BE2C (cell line): Measurements from ENCODE around the gene ABCC5.

Experiments
- DNase-seq: peaks from one replicate; pipeline ENCODE4 v3.0.0-alpha.2; 2020
- H3K27me3 ChIP-seq: fragments of 250-450 bp; sonication (Bioruptor Pico); 2 replicates; pipeline ENCODE4 v1.5.1; 2020; ENCODE audit warnings: mild to moderate bottlenecking
- H3K36me3 ChIP-seq: fragments of 250-450 bp; sonication (Bioruptor Pico); 2 replicates; pipeline ENCODE4 v1.5.1; 2020; ENCODE audit warnings: mild to moderate bottlenecking
- H3K4me1 ChIP-seq: fragments of 250-450 bp; sonication (Bioruptor Pico); 2 replicates; pipeline ENCODE4 v1.5.1; 2020
- H3K4me3 ChIP-seq: 2 replicates; pipeline ENCODE4 v1.5.1; 2011; ENCODE audit warnings: low read depth, low read length
- H3K9me3 ChIP-seq: fragments of 250-450 bp; sonication (Bioruptor Pico); 2 replicates; pipeline ENCODE4 v1.5.1; 2020
- CTCF ChIP-seq: IDR thresholded peaks from 2 replicates; pipeline ENCODE4 v1.5.1; 2012; ENCODE audit warnings: mild to moderate bottlenecking, low read depth, low read length

The ABCC5 gene

GRCh38 chr3:183943739-183944138 is 73.9 kb downstream of the ABCC5 start:
- no peak for DNase-seq
- TF ChIP-seq CTCF = no peak
- Histone ChIP-seq H3K9me3 (no peaks in the 10 kb centered on the region), H3K4me1 (no peaks in the 10 kb centered on the region), H3K36me3 (peaks cover 50% of the 10 kb centered on the region), H3K4me3 (no peak overlapping the region), H3K27me3 (no peaks in the 10 kb centered on the region)

GRCh38 chr3:183941216-183941615 is 76.5 kb downstream of the ABCC5 start:
- H3K27me3 ChIP-seq = no peaks in the 10 kb centered on the region
- H3K36me3 ChIP-seq = peaks cover 57% of the 10 kb centered on the region

GRCh38 chr3:183937601-183938286 is 79.9 kb downstream of the ABCC5 start:
- no peak for TF ChIP-seq CTCF
- H3K27me3 ChIP-seq = no peaks in the 10 kb centered on the region
- DNase-seq = peak; percentile 51
- H3K4me3 ChIP-seq = no peak overlapping the region
- no peaks in the 10 kb centered on the region for H3K4me1 ChIP-seq
- peaks cover 34% of the 10 kb centered on the region for H3K36me3 ChIP-seq
- H3K9me3 ChIP-seq = no peaks in the 10 kb centered on the region

More at GRCh38 chr3:183941216-183941615, 76.5 kb downstream of the ABCC5 start:
- H3K4me1 ChIP-seq = no peaks in the 10 kb centered on the region
- H3K4me3 ChIP-seq = no peak overlapping the region
- TF ChIP-seq CTCF = no peak
- DNase-seq = no peak
- no peaks in the 10 kb centered on the region for H3K9me3 ChIP-seq

GRCh38 chr3:183933160-183933559 is 84.5 kb downstream of the ABCC5 start:
- no peak for DNase-seq
- H3K9me3 ChIP-seq = no peaks in the 10 kb centered on the region
- H3K36me3 ChIP-seq = peaks cover 28% of the 10 kb centered on the region

GRCh38 chr3:183931881-183932280 is 85.8 kb downstream of the ABCC5 start:
- Histone ChIP-seq H3K9me3 (no peaks in the 10 kb centered on the region), H3K36me3 (peaks cover 25% of the 10 kb centered on the region), H3K27me3 (no peaks in the 10 kb centered on the region), H3K4me3 (no peak overlapping the region), H3K4me1 (no peaks in the 10 kb centered on the region)
- no peak for TF ChIP-seq CTCF
- DNase-seq = no peak

More at GRCh38 chr3:183933160-183933559, 84.5 kb downstream of the ABCC5 start:
- Histone ChIP-seq H3K4me3 (no peak overlapping the region), H3K27me3 (no peaks in the 10 kb centered on the region), H3K4me1 (no peaks in the 10 kb centered on the region)
- no peak for TF ChIP-seq CTCF

- H3K4me1 ChIP-seq = no peaks in the 10 kb centered on the region
- no peak overlapping the region for H3K4me3 ChIP-seq
- no peak for DNase-seq
- H3K9me3 ChIP-seq = no peaks in the 10 kb centered on the region
- no peak for TF ChIP-seq CTCF
- no peaks in the 10 kb centered on the region for H3K27me3 ChIP-seq
- peaks cover 30% of the 10 kb centered on the region for H3K36me3 ChIP-seq
Observed at GRCh38 chr3:183930086-183930485, 87.6 kb downstream of the ABCC5 start.
